GM19455 (cell line): ENCODE measurements around the gene EFCC1.

Source experiments
- ATAC-seq: cut with Tn5 transposase; IDR thresholded peaks from one replicate; pipeline ENCODE4 v1.9.1; 2021; ENCODE audit not compliant: unreplicated experiment

EFCC1 gene

GRCh38 chr3:128994581-128995546 lies 6.2 kb upstream of the EFCC1 start:
- ATAC-seq = no peak

DNA sequence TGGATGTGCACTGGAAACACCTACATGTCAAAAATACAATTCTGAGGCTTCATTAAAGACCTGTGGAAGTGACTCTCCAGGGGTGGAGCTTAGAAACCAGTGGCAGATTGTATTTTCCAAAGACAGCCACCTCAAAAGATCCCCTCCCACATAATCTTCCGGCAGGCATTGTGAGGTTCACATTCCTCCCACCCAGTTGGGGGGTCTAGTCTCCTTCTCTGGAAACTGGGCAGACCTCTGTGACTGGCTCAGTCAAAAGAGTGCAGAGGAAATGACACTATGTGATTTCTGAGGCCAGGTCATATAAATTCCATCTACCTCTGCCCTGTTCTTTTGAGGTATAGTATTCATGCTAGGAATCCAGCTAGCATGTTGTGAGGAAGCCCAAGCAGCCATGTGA lies 5.4 kb upstream of the EFCC1 start:
- no peak for ATAC-seq

- no peak for ATAC-seq
These were observed 4.9 kb upstream of the EFCC1 start for GRCh38 chr3:128996200-128996599.

DNA sequence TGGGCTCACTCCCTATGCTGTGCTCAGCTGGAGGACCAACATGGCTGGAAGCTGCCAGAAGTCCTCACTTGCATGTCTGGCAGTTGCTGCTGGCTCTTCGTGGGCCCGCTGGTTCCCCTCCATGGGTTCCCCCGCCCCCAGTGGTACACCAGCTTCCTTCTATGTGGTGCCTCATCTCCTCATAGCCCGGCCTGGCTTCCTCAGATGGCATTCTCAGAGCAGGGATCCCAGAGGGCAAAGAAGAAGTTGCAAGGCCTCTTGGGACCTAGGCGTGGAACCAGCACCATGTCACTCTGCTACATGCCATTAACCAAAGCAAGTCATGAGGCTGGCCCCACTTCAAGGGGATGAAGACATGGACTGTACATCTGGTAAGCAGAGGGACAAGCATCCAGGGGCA lies 4.4 kb upstream of the EFCC1 start:
- ATAC-seq = no peak

DNA sequence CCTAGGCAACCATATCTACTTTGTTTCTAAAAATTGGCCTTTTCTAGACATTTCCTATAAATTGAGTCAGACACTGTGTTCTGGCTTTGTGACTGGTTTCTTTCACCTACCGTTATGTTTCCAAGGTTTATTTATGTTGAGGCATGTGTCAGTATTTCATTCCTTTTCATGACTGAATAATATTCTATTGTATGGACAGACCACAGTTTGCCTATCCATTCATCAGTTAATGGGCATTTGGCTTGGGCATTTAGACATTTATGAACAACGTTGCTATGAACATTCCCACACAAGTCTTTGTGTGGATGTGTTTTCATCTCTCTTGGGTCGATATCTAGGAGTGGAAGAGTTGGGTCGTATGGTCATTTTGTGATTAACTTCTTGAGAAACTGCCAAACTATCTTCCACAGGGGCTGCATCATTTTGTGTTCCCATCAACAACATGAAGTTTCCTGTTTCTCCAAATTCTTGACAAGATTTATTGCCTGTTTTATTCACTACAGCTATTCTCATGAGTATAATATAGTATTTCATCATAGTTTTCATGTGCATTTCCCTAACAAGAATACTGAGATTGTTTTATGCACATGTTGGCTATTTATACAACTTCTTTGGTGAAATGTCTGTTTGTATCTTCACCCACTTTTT lies 3.5 kb upstream of the EFCC1 start:
- no peak for ATAC-seq

DNA sequence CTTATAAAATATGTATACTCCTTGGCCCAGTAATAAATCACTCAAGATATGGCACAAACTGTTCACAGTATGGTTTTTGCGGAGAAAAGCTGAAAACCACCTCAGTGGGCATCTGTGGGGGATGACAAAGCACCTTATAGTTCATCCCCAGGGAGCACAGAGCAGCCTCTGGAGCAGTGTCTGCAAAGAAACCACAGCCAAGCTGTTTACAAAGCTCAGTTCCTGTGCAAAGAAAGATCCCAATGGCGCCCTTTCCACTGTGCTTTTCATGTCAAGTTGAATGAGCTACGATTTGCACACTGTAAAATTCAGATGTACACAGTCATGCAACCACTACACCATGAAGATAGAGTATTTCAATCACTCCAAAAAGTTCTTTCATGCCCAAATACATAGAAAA lies 2.5 kb upstream of the EFCC1 start:
- no peak for ATAC-seq

- ATAC-seq = no peak
These were observed 2.0 kb upstream of the EFCC1 start for GRCh38 chr3:128999102-128999501.

GRCh38 chr3:129000742-129001100 lies 383 bp upstream of the EFCC1 start:
- ATAC-seq = no peak

- no peak for ATAC-seq
These were observed 885 bp downstream of the EFCC1 start for GRCh38 chr3:129001806-129002572.

GRCh38 chr3:129002573-129003569 lies 1.8 kb downstream of the EFCC1 start:
- no peak for ATAC-seq

DNA sequence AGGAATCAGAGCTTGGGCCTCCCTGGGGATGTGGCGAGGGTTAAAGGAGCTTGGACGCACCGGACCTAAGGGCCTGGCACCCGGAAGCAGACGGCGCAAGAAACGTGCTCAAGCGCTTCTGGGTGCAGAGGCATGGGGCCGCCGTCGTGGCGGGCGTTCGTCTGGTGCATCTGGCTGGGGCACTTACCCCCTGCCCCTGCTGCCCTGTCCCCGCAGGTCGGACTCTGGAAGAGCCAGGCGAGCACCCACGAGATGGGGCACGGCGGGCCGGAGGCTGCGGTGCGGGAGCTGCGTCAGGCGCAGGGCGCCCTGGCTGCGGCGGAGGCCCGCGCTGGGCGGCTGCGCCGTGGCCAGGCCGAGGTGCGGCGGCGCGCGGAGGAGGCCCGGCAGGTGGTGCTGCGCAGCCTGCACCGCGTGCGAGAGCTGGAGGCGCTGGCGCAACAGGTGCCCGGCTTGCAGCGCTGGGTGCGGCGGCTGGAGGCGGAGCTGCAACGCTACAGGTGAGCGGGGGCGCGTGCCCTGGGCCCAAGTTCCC lies 2.5 kb downstream of the EFCC1 start:
- ATAC-seq = no peak

GRCh38 chr3:129004639-129005295 lies 3.7 kb downstream of the EFCC1 start:
- ATAC-seq = no peak

DNA sequence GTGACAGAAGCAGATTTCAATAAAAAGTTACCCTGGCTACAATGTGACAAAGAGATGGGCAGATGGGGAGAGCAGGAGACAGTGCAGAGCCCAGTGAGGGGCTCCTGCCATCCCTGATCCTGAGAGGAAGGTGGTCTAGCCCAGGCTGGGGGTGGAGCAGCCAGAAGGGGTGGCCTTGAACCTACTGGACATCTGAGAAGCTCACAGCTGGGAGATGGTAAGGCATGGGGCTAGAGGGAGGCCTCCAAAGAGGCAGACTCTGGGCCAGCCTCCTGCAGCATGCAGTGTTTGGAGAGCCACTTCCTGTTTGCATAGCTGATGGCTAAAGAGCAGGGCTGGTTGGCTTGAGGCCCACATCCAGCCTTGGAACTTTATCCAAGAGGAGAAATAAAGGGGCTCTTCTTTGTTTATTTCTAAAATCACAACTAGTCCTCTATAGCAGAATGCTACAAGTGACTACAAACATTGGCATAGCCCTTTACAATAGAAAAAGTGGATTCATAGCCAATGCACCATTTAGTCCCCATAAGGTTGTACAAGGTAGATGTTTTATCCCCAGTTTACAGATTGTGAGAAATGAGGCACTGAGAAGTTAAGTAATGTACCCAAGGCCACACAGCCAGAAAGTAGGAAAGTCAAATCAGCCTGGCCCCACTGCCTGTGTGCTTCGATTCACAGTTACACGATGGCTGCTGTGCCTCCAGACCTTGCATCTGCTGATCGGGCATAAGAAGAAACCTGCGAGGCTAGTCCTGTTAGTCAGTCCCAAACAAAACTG lies 4.6 kb downstream of the EFCC1 start:
- no peak for ATAC-seq

- no peak for ATAC-seq
These were observed 5.8 kb downstream of the EFCC1 start for GRCh38 chr3:129006864-129007263.

DNA sequence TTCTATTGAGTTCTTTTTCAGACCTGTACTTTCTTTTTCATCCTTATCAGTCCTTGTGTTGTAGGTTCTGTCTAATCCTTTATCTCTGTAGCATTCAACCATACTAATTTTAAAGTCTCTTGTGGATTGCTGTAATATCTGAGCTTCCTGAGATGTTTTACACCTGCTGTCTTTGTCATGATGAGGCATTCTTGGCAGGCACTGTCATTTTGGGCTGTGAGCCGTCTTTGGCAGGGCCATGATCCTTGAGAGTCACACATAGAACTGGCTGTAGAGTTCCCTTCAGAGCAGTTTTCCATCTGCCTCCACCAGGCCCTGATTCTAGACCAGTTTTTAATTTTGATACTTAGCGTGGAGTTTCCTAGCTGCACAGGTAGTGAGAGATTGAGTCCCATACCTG lies 6.7 kb downstream of the EFCC1 start:
- ATAC-seq = no peak

DNA sequence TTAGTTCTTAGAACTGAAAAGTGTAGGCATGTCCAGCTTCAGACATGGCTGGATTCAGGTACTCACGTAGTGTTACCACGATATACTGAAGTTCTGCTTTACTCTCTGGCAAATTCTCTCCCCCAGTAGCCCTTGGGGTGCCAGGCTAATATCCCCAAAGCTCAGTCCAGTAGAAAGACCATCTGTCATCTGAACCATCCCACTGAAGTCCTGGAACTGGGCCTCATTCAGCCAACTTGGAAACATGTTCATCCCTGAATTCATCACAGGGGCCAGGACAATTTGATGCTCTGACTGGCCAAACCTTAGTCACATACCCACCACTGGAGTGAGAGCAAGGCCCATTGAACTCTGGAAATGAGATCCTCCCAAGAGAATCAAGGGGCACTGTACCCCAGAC lies 8.2 kb downstream of the EFCC1 start:
- ATAC-seq = no peak

- no peak for ATAC-seq
These were observed 9.3 kb downstream of the EFCC1 start for GRCh38 chr3:129010310-129010956.

DNA sequence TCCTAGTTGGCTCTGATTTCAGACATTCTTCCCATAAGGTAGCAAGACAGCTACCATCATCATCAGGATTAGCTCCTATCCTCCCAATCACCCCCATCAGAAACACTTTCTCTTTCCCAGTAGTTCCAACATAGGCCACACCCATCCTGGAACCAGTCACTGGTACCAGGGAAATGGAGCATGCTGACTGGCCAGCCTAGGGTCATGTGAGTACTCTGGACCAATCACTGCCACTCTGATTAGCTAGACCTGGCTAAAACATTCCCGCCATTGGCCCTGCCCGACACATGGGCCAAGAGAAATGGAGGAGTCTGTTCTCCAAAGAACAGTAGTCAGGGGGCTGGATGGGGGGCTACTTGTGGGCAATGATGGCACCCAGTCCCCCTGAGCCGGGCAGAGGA lies 12.4 kb downstream of the EFCC1 start:
- no peak for ATAC-seq
